SU-DHL-6 (cell line): Measurements from ENCODE around the gene ASPRV1.

Experiments
- CTCF ChIP-seq: fragments of 200-600 bp; sonication (generic); IDR thresholded peaks from one replicate; pipeline ENCODE4 v1.5.1; 2017; ENCODE audit warnings: antibody characterized with exemption, mild to moderate bottlenecking, low read length, moderate library complexity; ENCODE audit not compliant: insufficient read depth, poor library complexity, severe bottlenecking
- EZH2phosphoT487 ChIP-seq: fragments of 200-600 bp; sonication (generic), shearing (Covaris generic); conservative IDR thresholded peaks from 2 replicates; pipeline ENCODE4 v1.6.1; 2018; ENCODE audit warnings: mild to moderate bottlenecking, antibody characterized with exemption, low read length, moderate library complexity, mixed read lengths

GRCh38 chr2:69935011-69935410 is 26.4 kb downstream of the ASPRV1 start:
- TF ChIP-seq CTCF: no peak
- TF ChIP-seq EZH2phosphoT487: no peak
